ENCODE data around the gene PCDHB16.

- TF ChIP-seq POLR2AphosphoS5 (IDR thresholded peaks at IDR 0.05; ENCODE audit: insufficient read depth in 1 of 2, low read depth in 1 of 2) (no peak), CTCF (IDR thresholded peaks at IDR 0.05) (no peak)
These were observed 1.9 kb upstream of the PCDHB16 start for GRCh38 chr5:141180313-141180712.
